Spleen (tissue), 11 donors: ENCODE results near the gene HMCN2. TPM values are rescaled to one million over a fixed set of nuclear protein-coding genes. Genes with fewer than 3 reads are reported as not detected.

Experiments
- DNase-seq: peaks from one replicate; pipeline ENCODE4 v3.0.0-alpha.2; 2020
- H3K27ac ChIP-seq, 8 donors: fragments of 200-600 bp; sonication (generic) in 7 of 8; 1 replicate in 4 of 8; 2 replicates in 4 of 8; pipeline versions ENCODE4 v1.5.0 to v1.8.0; 2016 to 2021; ENCODE audit warnings: inconsistent platforms in 4 of 8, mild to moderate bottlenecking in 4 of 8, moderate library complexity in 1 of 8
- H3K27me3 ChIP-seq, 7 donors: fragments of 200-600 bp; sonication (generic) in 6 of 7; replicated peaks in 1 of 7; 1 replicate in 4 of 7; 2 replicates in 3 of 7; pipeline versions ENCODE4 v1.5.0 to v1.8.0; 2016 to 2021; ENCODE audit warnings: inconsistent platforms in 3 of 7, mild to moderate bottlenecking in 1 of 7
- H3K36me3 ChIP-seq, 6 donors: fragments of 200-600 bp; sonication (generic) in 5 of 6; 1 replicate in 4 of 6; 2 replicates in 2 of 6; pipeline versions ENCODE4 v1.5.0 to v1.8.0; 2016 to 2021; ENCODE audit warnings: inconsistent platforms in 2 of 6
- H3K4me1 ChIP-seq, 6 donors: fragments of 200-600 bp; sonication (generic) in 5 of 6; 1 replicate in 3 of 6; 2 replicates in 3 of 6; pipeline versions ENCODE4 v1.5.0 to v1.8.0; 2016 to 2021; ENCODE audit warnings: inconsistent platforms in 3 of 6
- H3K4me3 ChIP-seq, 8 donors: fragments of 200-600 bp; sonication (generic) in 7 of 8; 1 replicate in 4 of 8; 2 replicates in 4 of 8; pipeline versions ENCODE4 v1.5.0 to v1.8.0; 2016 to 2021; ENCODE audit warnings: inconsistent platforms in 4 of 8, mild to moderate bottlenecking in 4 of 8, moderate library complexity in 2 of 8
- H3K9me3 ChIP-seq, 8 donors: fragments of 200-600 bp; sonication (generic) in 7 of 8; 1 replicate in 4 of 8; 2 replicates in 4 of 8; pipeline versions ENCODE4 v1.5.0 to v1.8.0; 2016 to 2021; ENCODE audit warnings: inconsistent platforms in 4 of 8
- POLR2A ChIP-seq, 3 donors: fragments of 450-650 bp; IDR thresholded peaks; one replicate each; pipeline ENCODE4 v1.5.1; 2017; ENCODE audit warnings: antibody characterized with exemption in 3 of 3, mild to moderate bottlenecking in 1 of 3
- POLR2AphosphoS5 ChIP-seq, 3 donors: sonication (generic); formaldehyde crosslinking; IDR thresholded peaks; one replicate each; pipeline ENCODE4 v1.5.1; 2017; ENCODE audit warnings: antibody characterized with exemption in 3 of 3
- WGBS, 5 donors: extraction: QIAGEN DNeasy Blood & Tissue Kit in 3 of 5; methylation state at CpG; one replicate each; pipeline versions ENCODE4 v1.1.5 to v1.1.7; 2013 to 2018; 5-methylcytosine and 5-hydroxymethylcytosine counted together
- intact Hi-C: fragments of 100-400 bp; cut with DNase I; formaldehyde crosslinking; loops from one replicate; pipeline ENCODE4 v1.15.0; 2023; ENCODE audit warnings: low total_unique reads
- polyA plus RNA-seq, 3 donors: library from polyadenylated mRNA; stranded (reverse); fragments of 200-250 nt; gene quantifications; one replicate each; pipeline ENCODE4 v1.2.1, GENCODE V29; 2013
- total RNA-seq, 7 donors: library from RNA; depleted of rRNA in 3 of 7; stranded (reverse); fragments of >200 nt in 3 of 7; fragmentation: NEBNext Ultra II Directional in 4 of 7; extraction: Animal tissue kit (Norgen Biotek cat#: 25700) in 4 of 7; gene quantifications; one replicate each; pipeline versions ENCODE4 v1.1.0 to v1.2.1, GENCODE V29; 2016 to 2021
- TF ChIP-seq, protein P1 (sequence below), 11 experiments: fragments of 200-600 bp in 7 of 11; fragments of 450-650 bp in 4 of 11; sonication (generic) in 4 of 11; IDR thresholded peaks in 8 of 11; conservative IDR thresholded peaks in 3 of 11; 1 replicate in 7 of 11; 2 replicates in 4 of 11; pipeline versions ENCODE4 v1.4.0 to v1.8.0; 2016 to 2021; ENCODE audit warnings: antibody characterized with exemption in 11 of 11, inconsistent platforms in 4 of 11, mild to moderate bottlenecking in 1 of 11
- donor health status: healthy with polysubstance abuse.
- donor health status: DM: no; HTN: no; CAD: no; lungs with moderate emphysema.
- donor health status: DM: no; HTN: no; CAD: no.
- donor health status: Bipolar disorder and iron deficiency.
- donor health status: healthy.
- donor health status: DM: no; HTN: no; CAD: no.
- donor health status: DM: yes; HTN: yes; CAD: no.

The HMCN2 gene
- total and polyA plus RNA-seq, 10 donors: 0.09 to 1.9 (median 0.73) TPM

GRCh38 chr9:130407916-130408663 lies 142.5 kb downstream of the HMCN2 start:
- no peaks in the 10 kb centered on the region for H3K36me3 ChIP-seq

DNA sequence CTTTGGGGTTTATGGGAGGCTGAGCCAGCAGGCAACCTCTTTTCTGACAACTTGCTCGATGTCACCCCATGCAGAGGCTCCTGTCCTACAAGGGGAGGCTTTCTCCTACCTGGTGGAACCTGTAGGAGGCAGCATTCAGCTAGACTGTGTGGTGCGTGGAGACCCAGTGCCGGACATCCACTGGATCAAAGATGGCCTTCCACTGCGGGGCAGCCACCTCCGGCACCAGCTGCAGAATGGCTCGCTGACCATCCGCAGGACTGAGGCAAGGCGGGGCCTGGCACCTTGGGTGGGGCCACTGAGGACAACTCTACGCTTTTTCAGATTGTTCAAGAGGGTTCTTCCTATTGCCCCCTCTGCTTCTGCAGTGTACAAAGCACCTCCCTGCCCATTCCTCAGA lies 143.1 kb downstream of the HMCN2 start:
- Histone ChIP-seq H3K4me1 (no peaks in the 10 kb centered on the region), H3K4me3 (no peak overlapping the region), H3K36me3 (no peaks in the 10 kb centered on the region), H3K9me3 (no peaks in the 10 kb centered on the region), H3K27ac (no peak overlapping the region), H3K27me3 (peaks cover 0 to 1% (median 0%) of the 10 kb centered on the region in 7 donors)
- WGBS, 5 donors: 85 to 96% (median 88%) methylated on average over 6 to 9 of the region's 9 CpGs
- intact Hi-C loops: no loop called here
- TF ChIP-seq, protein P1, sequence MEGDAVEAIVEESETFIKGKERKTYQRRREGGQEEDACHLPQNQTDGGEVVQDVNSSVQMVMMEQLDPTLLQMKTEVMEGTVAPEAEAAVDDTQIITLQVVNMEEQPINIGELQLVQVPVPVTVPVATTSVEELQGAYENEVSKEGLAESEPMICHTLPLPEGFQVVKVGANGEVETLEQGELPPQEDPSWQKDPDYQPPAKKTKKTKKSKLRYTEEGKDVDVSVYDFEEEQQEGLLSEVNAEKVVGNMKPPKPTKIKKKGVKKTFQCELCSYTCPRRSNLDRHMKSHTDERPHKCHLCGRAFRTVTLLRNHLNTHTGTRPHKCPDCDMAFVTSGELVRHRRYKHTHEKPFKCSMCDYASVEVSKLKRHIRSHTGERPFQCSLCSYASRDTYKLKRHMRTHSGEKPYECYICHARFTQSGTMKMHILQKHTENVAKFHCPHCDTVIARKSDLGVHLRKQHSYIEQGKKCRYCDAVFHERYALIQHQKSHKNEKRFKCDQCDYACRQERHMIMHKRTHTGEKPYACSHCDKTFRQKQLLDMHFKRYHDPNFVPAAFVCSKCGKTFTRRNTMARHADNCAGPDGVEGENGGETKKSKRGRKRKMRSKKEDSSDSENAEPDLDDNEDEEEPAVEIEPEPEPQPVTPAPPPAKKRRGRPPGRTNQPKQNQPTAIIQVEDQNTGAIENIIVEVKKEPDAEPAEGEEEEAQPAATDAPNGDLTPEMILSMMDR (IDR thresholded peaks at IDR 0.05 in 8 of 11, conservative IDR thresholded peaks at IDR 0.05 in 3 of 11): no peak
- TF ChIP-seq POLR2AphosphoS5 (IDR thresholded peaks at IDR 0.05) (no peak), POLR2A (IDR thresholded peaks at IDR 0.05) (no peak)
- no peak for DNase-seq

More at GRCh38 chr9:130407916-130408663, 142.5 kb downstream of the HMCN2 start:
- Histone ChIP-seq H3K9me3 (no peaks in the 10 kb centered on the region), H3K4me3 (no peak overlapping the region), H3K4me1 (no peaks in the 10 kb centered on the region), H3K27ac (no peak overlapping the region), H3K27me3 (peaks cover 0 to 7% (median 0%) of the 10 kb centered on the region in 7 donors)
- intact Hi-C loops: no loop called here
- TF ChIP-seq POLR2AphosphoS5 (IDR thresholded peaks at IDR 0.05) (no peak), POLR2A (IDR thresholded peaks at IDR 0.05) (no peak)
- TF ChIP-seq, protein P1 (IDR thresholded peaks at IDR 0.05 in 8 of 11, conservative IDR thresholded peaks at IDR 0.05 in 3 of 11): no peak
- WGBS, 5 donors: 72 to 90% (median 81%) methylated on average over 8 to 9 of the region's 9 CpGs
- no peak for DNase-seq

- DNase-seq: no peak
- no peaks in the 10 kb centered on the region for H3K4me1 ChIP-seq
- WGBS, 5 donors: 48 to 69% (median 60%) methylated on average over 4 of the region's 4 CpGs
- H3K27me3 ChIP-seq: peaks cover 0 to 4% (median 0%) of the 10 kb centered on the region in 7 donors
- H3K4me3 ChIP-seq: no peak overlapping the region
- TF ChIP-seq, protein P1 (IDR thresholded peaks at IDR 0.05 in 8 of 11, conservative IDR thresholded peaks at IDR 0.05 in 3 of 11): no peak
- TF ChIP-seq POLR2A (IDR thresholded peaks at IDR 0.05) (no peak), POLR2AphosphoS5 (IDR thresholded peaks at IDR 0.05) (no peak)
- H3K9me3 ChIP-seq: no peaks in the 10 kb centered on the region
- intact Hi-C loops: no loop called here
- H3K36me3 ChIP-seq: no peaks in the 10 kb centered on the region
- no peak overlapping the region for H3K27ac ChIP-seq
Observed at GRCh38 chr9:130409246-130409645, 143.7 kb downstream of the HMCN2 start.

DNA sequence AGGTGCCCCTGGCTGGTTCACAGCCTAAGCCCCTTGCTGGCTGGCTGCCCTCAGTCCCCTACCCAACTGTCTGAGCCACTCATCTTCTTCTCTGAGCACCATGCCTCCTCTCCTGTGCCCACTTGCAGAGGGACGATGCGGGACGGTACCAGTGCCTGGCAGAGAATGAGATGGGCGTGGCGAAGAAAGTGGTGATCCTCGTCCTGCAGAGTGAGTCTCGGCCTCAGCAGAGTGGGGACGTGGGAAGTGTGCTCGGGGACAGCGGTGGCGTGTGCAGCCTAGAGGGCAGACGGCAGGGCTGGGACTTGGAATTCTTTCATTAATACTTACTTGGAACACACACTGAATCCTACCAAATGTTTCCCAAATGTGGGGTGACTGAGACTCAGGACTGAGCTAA lies 144.9 kb downstream of the HMCN2 start:
- Histone ChIP-seq H3K9me3 (no peaks in the 10 kb centered on the region), H3K36me3 (no peaks in the 10 kb centered on the region), H3K27me3 (peaks cover 0 to 6% (median 0%) of the 10 kb centered on the region in 7 donors), H3K4me3 (no peak overlapping the region), H3K27ac (no peak overlapping the region), H3K4me1 (no peaks in the 10 kb centered on the region)
- intact Hi-C loops: no loop called here
- TF ChIP-seq, protein P1 (IDR thresholded peaks at IDR 0.05 in 8 of 11, conservative IDR thresholded peaks at IDR 0.05 in 3 of 11): no peak
- WGBS, 5 donors: 77 to 95% (median 85%) methylated on average over 12 of the region's 12 CpGs
- DNase-seq: no peak
